HCT116 (cell line): Measurements from ENCODE around the gene S100G. TPM values are rescaled to one million over a fixed set of nuclear protein-coding genes. Genes with fewer than 3 reads are reported as not detected.

ENCODE experiments used
- ATAC-seq: fragments of 200-7000 bp; cut with Tn5 transposase; 2 replicates; pipeline ENCODE4 v1.9.1; 2020; ENCODE audit warnings: mild to moderate bottlenecking, moderate library complexity
- BruUV-seq: library from RNA; stranded (reverse); fragments of 400-500 nt; replicated peaks from 2 replicates; lab custom pipeline; 2021; lab: Mats Ljungman, UMichigan
- CTCF ChIA-PET: fragments of 300-600 bp; sonication (Branson Sonifier 250); formaldehyde crosslinking; loops from one replicate; lab custom pipeline; 2021; ENCODE audit warnings: antibody characterized with exemption; lab: Charles Lee
- POLR2A ChIA-PET: fragments of 300-600, 350-600 bp; sonication (Branson Sonifier 250); formaldehyde crosslinking; loops from one replicate; lab custom pipeline; 2021; ENCODE audit warnings: antibody characterized with exemption; lab: Charles Lee
- RAD21 ChIA-PET, 2 experiments: fragments of 300-600 bp; sonication (Branson Sonifier 250); formaldehyde crosslinking; loops; one replicate each; lab custom pipeline; 2023; ENCODE audit warnings: low total read pairs in 2 of 2; ENCODE audit not compliant: uncharacterized antibody in 2 of 2, unreplicated experiment in 2 of 2, low non-redundant PET in 1 of 2; lab: Charles Lee
- DNase-seq: peaks from one replicate; pipeline ENCODE4 v3.0.0-alpha.2; 2010; ENCODE audit warnings: low read depth, low spot score
- H2AFZ ChIP-seq: fragments of 200-600 bp; shearing (Covaris generic), sonication (generic); 2 replicates; pipeline ENCODE4 v1.6.1; 2017; ENCODE audit warnings: low read depth, mixed run types, mixed read lengths, antibody characterized with exemption, low read length; ENCODE audit not compliant: poor library complexity, severe bottlenecking
- H3K27ac ChIP-seq: 2 replicates; pipeline ENCODE4 v1.5.1; 2012; ENCODE audit warnings: low read depth, low read length
- H3K27me3 ChIP-seq: fragments of 200-600 bp; sonication (generic); 2 replicates; pipeline ENCODE4 v1.6.1; 2016; ENCODE audit warnings: mixed run types, low read length, mixed read lengths; ENCODE audit not compliant: insufficient read depth
- H3K36me3 ChIP-seq, 2 experiments: fragments of 200-500 bp in 1 of 2; fragments of 200-600 bp in 1 of 2; sonication (Bioruptor generic) in 1 of 2; sonication (generic) in 1 of 2; 2 replicates each; pipeline versions ENCODE4 v1.5.1 to v1.6.1; 2014 to 2016; ENCODE audit warnings: low read length in 2 of 2, inconsistent platforms in 1 of 2, mixed read lengths in 1 of 2, mixed run types in 1 of 2; ENCODE audit not compliant: insufficient read depth in 2 of 2, control insufficient read depth in 1 of 2
- H3K4me1 ChIP-seq, 2 experiments: fragments of 200-600 bp in 1 of 2; sonication (generic) in 1 of 2; 2 replicates each; pipeline versions ENCODE4 v1.5.1 to v1.6.1; 2012 to 2017; ENCODE audit warnings: low read length in 2 of 2, inconsistent platforms in 1 of 2, mild to moderate bottlenecking in 1 of 2, mixed read lengths in 1 of 2, mixed run types in 1 of 2, moderate library complexity in 1 of 2; ENCODE audit not compliant: insufficient read depth in 2 of 2, control insufficient read depth in 1 of 2
- H3K4me2 ChIP-seq: fragments of 200-600 bp; sonication (generic); 2 replicates; pipeline ENCODE4 v1.6.1; 2017; ENCODE audit warnings: mixed run types, low read length, mixed read lengths
- H3K4me3 ChIP-seq, 2 experiments: fragments of 200-600 bp in 1 of 2; sonication (generic) in 1 of 2; replicated peaks in 1 of 2; 2 replicates each; pipeline ENCODE4 v1.5.1; 2011 to 2016; ENCODE audit warnings: low read length in 2 of 2, control low read depth in 1 of 2, low read depth in 1 of 2, mild to moderate bottlenecking in 1 of 2, mixed read lengths in 1 of 2, mixed run types in 1 of 2
- H3K79me2 ChIP-seq: fragments of 200-600 bp; sonication (generic); 2 replicates; pipeline ENCODE4 v1.6.1; 2017; ENCODE audit warnings: mild to moderate bottlenecking, mixed run types, low read length, moderate library complexity, mixed read lengths; ENCODE audit not compliant: insufficient read depth
- H3K9ac ChIP-seq: fragments of 200-600 bp; sonication (generic); 2 replicates; pipeline ENCODE4 v1.6.1; 2016; ENCODE audit warnings: low read length, mixed read lengths
- H3K9me2 ChIP-seq: fragments of 200-600 bp; sonication (generic), shearing (Covaris generic); 2 replicates; pipeline ENCODE4 v1.6.1; 2017; ENCODE audit warnings: mixed run types, mild to moderate bottlenecking, moderate library complexity; ENCODE audit not compliant: insufficient read depth
- H3K9me3 ChIP-seq, 2 experiments: fragments of 200-500 bp in 1 of 2; fragments of 200-600 bp in 1 of 2; sonication (Bioruptor generic) in 1 of 2; sonication (generic) in 1 of 2; 2 replicates each; pipeline ENCODE4 v1.6.1; 2014 to 2017; ENCODE audit warnings: low read length in 2 of 2, mixed read lengths in 2 of 2, inconsistent platforms in 1 of 2, low read depth in 1 of 2, mild to moderate bottlenecking in 1 of 2, mixed run types in 1 of 2, moderate library complexity in 1 of 2; ENCODE audit not compliant: control insufficient read depth in 1 of 2, insufficient read depth in 1 of 2
- H4K20me1 ChIP-seq: fragments of 200-600 bp; sonication (generic), shearing (Covaris generic); 2 replicates; pipeline ENCODE4 v1.6.1; 2017; ENCODE audit warnings: mixed run types, mild to moderate bottlenecking, moderate library complexity; ENCODE audit not compliant: insufficient read depth
- ATF3 ChIP-seq: IDR thresholded peaks from 2 replicates; pipeline ENCODE4 v1.6.1; 2012
- CBX3 ChIP-seq: IDR thresholded peaks from 2 replicates; pipeline ENCODE4 v1.6.1; 2012; ENCODE audit warnings: low read depth
- CEBPB ChIP-seq: IDR thresholded peaks from 2 replicates; pipeline ENCODE4 v1.6.1; 2012; ENCODE audit warnings: low read depth
- EZH2 ChIP-seq: fragments of 200-600 bp; sonication (generic); IDR thresholded peaks from 2 replicates; pipeline ENCODE4 v1.6.1; 2017; ENCODE audit warnings: antibody characterized with exemption, mixed run types
- POLR2A ChIP-seq: IDR thresholded peaks from 2 replicates; pipeline ENCODE4 v1.7.0; 2011; ENCODE audit warnings: borderline replicate concordance; ENCODE audit not compliant: insufficient read depth, insufficient read length; ENCODE audit errors: extremely low read depth
- POLR2AphosphoS5 ChIP-seq: IDR thresholded peaks from 2 replicates; pipeline ENCODE4 v1.6.1; 2011; ENCODE audit warnings: mild to moderate bottlenecking, low read depth, low read length, moderate library complexity
- SIN3A ChIP-seq: IDR thresholded peaks from 2 replicates; pipeline ENCODE4 v1.6.1; 2012; ENCODE audit warnings: low read depth
- SRF ChIP-seq: IDR thresholded peaks from 2 replicates; pipeline ENCODE4 v1.6.1; 2012; ENCODE audit warnings: low read depth
- YY1 ChIP-seq: IDR thresholded peaks from 2 replicates; pipeline ENCODE4 v1.6.1; 2011; ENCODE audit warnings: low read length, low read depth, moderate library complexity, mild to moderate bottlenecking; ENCODE audit not compliant: insufficient replicate concordance; ENCODE audit errors: extremely low read depth
- ZFX ChIP-seq: fragments of 450-650 bp; IDR thresholded peaks from 2 replicates; pipeline ENCODE4 v1.6.1; 2017
- ZNF274 ChIP-seq: fragments of 200-500 bp; sonication (Bioruptor generic); IDR thresholded peaks from 2 replicates; pipeline ENCODE4 v1.6.1; 2014; ENCODE audit warnings: mild to moderate bottlenecking, low read depth, low read length, inconsistent platforms
- intact Hi-C: fragments of 100-400 bp; cut with micrococcal nuclease; formaldehyde crosslinking; loops from 2 replicates; pipeline ENCODE4 v1.10.0; 2022
- total RNA-seq: library from RNA; stranded (reverse); gene quantifications from one replicate; pipeline ENCODE4 v1.2.1, GENCODE V29; 2021; ENCODE audit not compliant: unreplicated experiment
- TF ChIP-seq, protein P1 (sequence below): IDR thresholded peaks from 2 replicates; pipeline ENCODE4 v1.6.1; 2011; ENCODE audit warnings: mild to moderate bottlenecking, low read length, moderate library complexity; ENCODE audit not compliant: insufficient replicate concordance; ENCODE audit errors: extremely low read depth
- TF ChIP-seq, protein P2 (sequence below): IDR thresholded peaks from 2 replicates; pipeline ENCODE4 v1.6.1; 2012; ENCODE audit warnings: low read depth

The S100G gene
- total RNA-seq, 1 experiment from 2014 or later = not detected

DNA sequence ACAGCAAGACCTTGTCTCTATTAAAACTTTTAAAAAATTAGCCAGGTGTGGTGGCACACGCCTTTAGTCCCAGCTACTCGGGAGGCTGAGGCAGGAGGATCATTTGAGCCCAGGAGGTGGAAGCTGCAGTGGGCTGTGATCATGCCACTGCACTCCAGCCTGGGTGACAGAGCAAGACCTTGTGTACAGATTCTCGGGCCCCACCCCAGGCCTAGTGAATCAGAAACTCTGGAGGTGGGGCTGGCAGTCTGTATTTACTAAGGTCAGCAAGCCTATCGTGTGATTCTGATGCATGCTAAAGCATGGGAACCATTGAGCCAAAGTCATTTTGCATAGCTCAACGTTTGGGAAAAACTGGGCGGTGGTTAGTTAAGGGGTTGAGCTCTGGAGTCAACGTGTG lies 3.5 kb downstream of the S100G start:
- no peaks in the 10 kb centered on the region for H3K79me2 ChIP-seq
- H3K4me3 ChIP-seq = no peak overlapping the region
- intact Hi-C loops = no loop called here
- no peak overlapping the region for H3K4me2 ChIP-seq
- no peaks in the 10 kb centered on the region for H3K27me3 ChIP-seq
- H4K20me1 ChIP-seq = no peaks in the 10 kb centered on the region
- BruUV-seq = no TSS peak
- DNase-seq (no peak), ATAC-seq (no peak)
- H3K9me3 ChIP-seq = no peaks in the 10 kb centered on the region
- no peak overlapping the region for H2AFZ ChIP-seq
- TF ChIP-seq SIN3A (no peak), YY1 (no peak), SRF (no peak), POLR2A (no peak), ATF3 (no peak), CEBPB (no peak), EZH2 (no peak), POLR2AphosphoS5 (no peak), ZNF274 (no peak), CBX3 (no peak), ZFX (no peak)
- TF ChIP-seq, protein P1, sequence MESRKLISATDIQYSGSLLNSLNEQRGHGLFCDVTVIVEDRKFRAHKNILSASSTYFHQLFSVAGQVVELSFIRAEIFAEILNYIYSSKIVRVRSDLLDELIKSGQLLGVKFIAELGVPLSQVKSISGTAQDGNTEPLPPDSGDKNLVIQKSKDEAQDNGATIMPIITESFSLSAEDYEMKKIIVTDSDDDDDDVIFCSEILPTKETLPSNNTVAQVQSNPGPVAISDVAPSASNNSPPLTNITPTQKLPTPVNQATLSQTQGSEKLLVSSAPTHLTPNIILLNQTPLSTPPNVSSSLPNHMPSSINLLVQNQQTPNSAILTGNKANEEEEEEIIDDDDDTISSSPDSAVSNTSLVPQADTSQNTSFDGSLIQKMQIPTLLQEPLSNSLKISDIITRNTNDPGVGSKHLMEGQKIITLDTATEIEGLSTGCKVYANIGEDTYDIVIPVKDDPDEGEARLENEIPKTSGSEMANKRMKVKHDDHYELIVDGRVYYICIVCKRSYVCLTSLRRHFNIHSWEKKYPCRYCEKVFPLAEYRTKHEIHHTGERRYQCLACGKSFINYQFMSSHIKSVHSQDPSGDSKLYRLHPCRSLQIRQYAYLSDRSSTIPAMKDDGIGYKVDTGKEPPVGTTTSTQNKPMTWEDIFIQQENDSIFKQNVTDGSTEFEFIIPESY = no peak
- TF ChIP-seq, protein P2, sequence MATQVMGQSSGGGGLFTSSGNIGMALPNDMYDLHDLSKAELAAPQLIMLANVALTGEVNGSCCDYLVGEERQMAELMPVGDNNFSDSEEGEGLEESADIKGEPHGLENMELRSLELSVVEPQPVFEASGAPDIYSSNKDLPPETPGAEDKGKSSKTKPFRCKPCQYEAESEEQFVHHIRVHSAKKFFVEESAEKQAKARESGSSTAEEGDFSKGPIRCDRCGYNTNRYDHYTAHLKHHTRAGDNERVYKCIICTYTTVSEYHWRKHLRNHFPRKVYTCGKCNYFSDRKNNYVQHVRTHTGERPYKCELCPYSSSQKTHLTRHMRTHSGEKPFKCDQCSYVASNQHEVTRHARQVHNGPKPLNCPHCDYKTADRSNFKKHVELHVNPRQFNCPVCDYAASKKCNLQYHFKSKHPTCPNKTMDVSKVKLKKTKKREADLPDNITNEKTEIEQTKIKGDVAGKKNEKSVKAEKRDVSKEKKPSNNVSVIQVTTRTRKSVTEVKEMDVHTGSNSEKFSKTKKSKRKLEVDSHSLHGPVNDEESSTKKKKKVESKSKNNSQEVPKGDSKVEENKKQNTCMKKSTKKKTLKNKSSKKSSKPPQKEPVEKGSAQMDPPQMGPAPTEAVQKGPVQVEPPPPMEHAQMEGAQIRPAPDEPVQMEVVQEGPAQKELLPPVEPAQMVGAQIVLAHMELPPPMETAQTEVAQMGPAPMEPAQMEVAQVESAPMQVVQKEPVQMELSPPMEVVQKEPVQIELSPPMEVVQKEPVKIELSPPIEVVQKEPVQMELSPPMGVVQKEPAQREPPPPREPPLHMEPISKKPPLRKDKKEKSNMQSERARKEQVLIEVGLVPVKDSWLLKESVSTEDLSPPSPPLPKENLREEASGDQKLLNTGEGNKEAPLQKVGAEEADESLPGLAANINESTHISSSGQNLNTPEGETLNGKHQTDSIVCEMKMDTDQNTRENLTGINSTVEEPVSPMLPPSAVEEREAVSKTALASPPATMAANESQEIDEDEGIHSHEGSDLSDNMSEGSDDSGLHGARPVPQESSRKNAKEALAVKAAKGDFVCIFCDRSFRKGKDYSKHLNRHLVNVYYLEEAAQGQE = no peak
- RAD21 ChIA-PET = no interaction called here
- H3K4me1 ChIP-seq = no peaks in the 10 kb centered on the region
- CTCF ChIA-PET = no interaction called here
- no peak overlapping the region for H3K27ac ChIP-seq
- POLR2A ChIA-PET = no interaction called here
- no peaks in the 10 kb centered on the region for H3K9me2 ChIP-seq
- H3K36me3 ChIP-seq = no peaks in the 10 kb centered on the region
- no peak overlapping the region for H3K9ac ChIP-seq
